Liver (tissue), 9 donors: ENCODE results near the gene PPP2R2B. TPM values are rescaled to one million over a fixed set of nuclear protein-coding genes. Genes with fewer than 3 reads are reported as not detected.

Experiments used
- DNase-seq: peaks from one replicate; pipeline ENCODE4 v3.0.0-alpha.2; 2017; ENCODE audit warnings: low spot score
- H3K27ac ChIP-seq, 2 donors: one replicate each; pipeline ENCODE4 v1.7.0; 2013; ENCODE audit warnings: inconsistent platforms in 2 of 2, low read length in 2 of 2, control low read depth in 1 of 2, low read depth in 1 of 2, mild to moderate bottlenecking in 1 of 2
- H3K27me3 ChIP-seq, 4 donors: one replicate each; pipeline versions ENCODE4 v1.6.1 to v1.7.0; 2013; ENCODE audit warnings: low read length in 3 of 4, inconsistent platforms in 1 of 4, mild to moderate bottlenecking in 1 of 4, moderate library complexity in 1 of 4; ENCODE audit not compliant: control insufficient read depth in 4 of 4, insufficient read depth in 4 of 4
- H3K36me3 ChIP-seq, 4 donors: one replicate each; pipeline versions ENCODE4 v1.6.1 to v1.7.0; 2013; ENCODE audit warnings: low read length in 3 of 4, mild to moderate bottlenecking in 3 of 4, low read depth in 1 of 4, moderate library complexity in 1 of 4; ENCODE audit not compliant: control insufficient read depth in 4 of 4, insufficient read depth in 3 of 4
- H3K4me1 ChIP-seq, 4 donors: one replicate each; pipeline versions ENCODE4 v1.6.1 to v1.7.0; 2013; ENCODE audit warnings: low read length in 3 of 4, mild to moderate bottlenecking in 3 of 4, moderate library complexity in 1 of 4; ENCODE audit not compliant: control insufficient read depth in 4 of 4, insufficient read depth in 4 of 4
- H3K4me3 ChIP-seq, 3 donors: one replicate each; pipeline versions ENCODE4 v1.6.1 to v1.7.0; 2013; ENCODE audit warnings: low read length in 3 of 3, control low read depth in 1 of 3, low read depth in 1 of 3, mild to moderate bottlenecking in 1 of 3
- H3K9ac ChIP-seq, 2 donors: one replicate each; pipeline ENCODE4 v1.7.0; 2013; ENCODE audit warnings: low read length in 2 of 2, mild to moderate bottlenecking in 2 of 2, moderate library complexity in 2 of 2, control low read depth in 1 of 2, low read depth in 1 of 2
- H3K9me3 ChIP-seq, 4 donors: one replicate each; pipeline versions ENCODE4 v1.6.1 to v1.7.0; 2013; ENCODE audit warnings: low read length in 3 of 4; ENCODE audit not compliant: control insufficient read depth in 4 of 4
- EGR1 ChIP-seq, 2 donors: IDR thresholded peaks; 2 replicates each; pipeline ENCODE4 v1.6.1; 2016 to 2018; ENCODE audit warnings: antibody characterized with exemption in 2 of 2, low read depth in 2 of 2
- FOXA1 ChIP-seq: IDR thresholded peaks from 2 replicates; pipeline ENCODE4 v1.6.1; 2016; ENCODE audit warnings: antibody characterized with exemption
- FOXA2 ChIP-seq: IDR thresholded peaks from 2 replicates; pipeline ENCODE4 v1.6.1; 2016; ENCODE audit warnings: antibody characterized with exemption
- GABPA ChIP-seq, 2 donors: IDR thresholded peaks in 1 of 2; conservative IDR thresholded peaks in 1 of 2; 2 replicates each; pipeline ENCODE4 v1.6.1; 2016; ENCODE audit warnings: antibody characterized with exemption in 2 of 2, mild to moderate bottlenecking in 1 of 2, moderate library complexity in 1 of 2
- HNF4A ChIP-seq, 2 donors: conservative IDR thresholded peaks; 2 replicates each; pipeline ENCODE4 v1.6.1; 2016; ENCODE audit warnings: antibody characterized with exemption in 2 of 2, mild to moderate bottlenecking in 2 of 2
- HNF4G ChIP-seq: IDR thresholded peaks from 2 replicates; pipeline ENCODE4 v1.6.1; 2016; ENCODE audit warnings: antibody characterized with exemption
- JUND ChIP-seq, 2 donors: IDR thresholded peaks; 2 replicates each; pipeline ENCODE4 v1.6.1; 2016; ENCODE audit warnings: antibody characterized with exemption in 2 of 2
- MAX ChIP-seq: IDR thresholded peaks from 2 replicates; pipeline ENCODE4 v1.6.1; 2016; ENCODE audit warnings: antibody characterized with exemption
- NR2F2 ChIP-seq: IDR thresholded peaks from 2 replicates; pipeline ENCODE4 v1.6.1; 2016; ENCODE audit warnings: antibody characterized with exemption
- RAD21 ChIP-seq, 2 donors: IDR thresholded peaks; 2 replicates each; pipeline ENCODE4 v1.6.1; 2016; ENCODE audit warnings: antibody characterized with exemption in 2 of 2, mild to moderate bottlenecking in 2 of 2
- RXRA ChIP-seq, 2 donors: IDR thresholded peaks; 2 replicates each; pipeline ENCODE4 v1.6.1; 2017 to 2018; ENCODE audit warnings: antibody characterized with exemption in 2 of 2, mild to moderate bottlenecking in 1 of 2
- SP1 ChIP-seq: IDR thresholded peaks from 2 replicates; pipeline ENCODE4 v1.6.1; 2018; ENCODE audit warnings: antibody characterized with exemption, mild to moderate bottlenecking
- TAF1 ChIP-seq: conservative IDR thresholded peaks from 2 replicates; pipeline ENCODE4 v1.6.1; 2016; ENCODE audit warnings: antibody characterized with exemption, mild to moderate bottlenecking
- ZBTB33 ChIP-seq: IDR thresholded peaks from 2 replicates; pipeline ENCODE4 v1.6.1; 2016; ENCODE audit warnings: antibody characterized with exemption
- WGBS: extraction: QIAGEN DNeasy Blood & Tissue Kit; methylation state at CpG from one replicate; pipeline ENCODE4 v1.1.7; 2013; 5-methylcytosine and 5-hydroxymethylcytosine counted together
- polyA plus RNA-seq, 2 donors: library from polyadenylated mRNA; stranded (reverse) in 1 of 2; unstranded in 1 of 2; fragments of 200-250 nt in 1 of 2; fragments of >200 nt in 1 of 2; fragmentation: Nextera tagmentation in 1 of 2; extraction: Ambion mirVana in 1 of 2; gene quantifications; one replicate each; pipeline versions ENCODE4 v1.2.1 to v1.2.3, GENCODE V29; 2013 to 2015
- total RNA-seq, 2 donors: library from RNA; depleted of rRNA; stranded (reverse); fragments of >200 nt; gene quantifications; one replicate each; pipeline ENCODE4 v1.2.3, GENCODE V29; 2014
- TF ChIP-seq, protein P1 (sequence below): IDR thresholded peaks from 2 replicates; pipeline ENCODE4 v1.6.1; 2016; ENCODE audit warnings: antibody characterized with exemption
- TF ChIP-seq, protein P2 (sequence below): fragments of 150-350 bp; IDR thresholded peaks from 2 replicates; pipeline ENCODE4 v1.5.1; 2017; ENCODE audit warnings: improper control_type of control experiment, low read depth, low read length; ENCODE audit not compliant: missing input control
- donor health status: healthy.
- donor health status: healthy.
- donor health status: healthy.
- donor health status: healthy.
- donor health status: healthy.

PPP2R2B gene
- total and polyA plus RNA-seq, 4 donors = 0.15 to 6.3 (median 0.40) TPM

GRCh38 chr5:146890731-146891440 lies 12.3 kb upstream of the PPP2R2B start:
- WGBS = 74% methylated on average over 1 of the region's 1 CpG
- H3K36me3 ChIP-seq = no peaks in the 10 kb centered on the region
- TF ChIP-seq HNF4A (conservative IDR thresholded peaks at IDR 0.05) = no peak
- TF ChIP-seq MAX = no peak
- no peak for TF ChIP-seq GABPA (IDR thresholded peaks at IDR 0.05 in 1 of 2, conservative IDR thresholded peaks at IDR 0.05 in 1 of 2)
- TF ChIP-seq, protein P1, sequence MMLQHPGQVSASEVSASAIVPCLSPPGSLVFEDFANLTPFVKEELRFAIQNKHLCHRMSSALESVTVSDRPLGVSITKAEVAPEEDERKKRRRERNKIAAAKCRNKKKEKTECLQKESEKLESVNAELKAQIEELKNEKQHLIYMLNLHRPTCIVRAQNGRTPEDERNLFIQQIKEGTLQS = no peak
- TF ChIP-seq FOXA2 = no peak
- TF ChIP-seq NR2F2 = no peak
- no peak for TF ChIP-seq SP1
- no peak for TF ChIP-seq ZBTB33
- no peak for TF ChIP-seq JUND (IDR thresholded peaks at IDR 0.05)
- no peak for TF ChIP-seq RXRA (IDR thresholded peaks at IDR 0.05)
- no peak for TF ChIP-seq TAF1
- H3K4me1 ChIP-seq = no peaks in the 10 kb centered on the region
- no peak overlapping the region for H3K4me3 ChIP-seq
- DNase-seq = no peak
- H3K27me3 ChIP-seq = no peaks in the 10 kb centered on the region
- H3K27ac ChIP-seq = no peak overlapping the region
- no peak overlapping the region for H3K9ac ChIP-seq
- H3K9me3 ChIP-seq = no peaks in the 10 kb centered on the region

DNA sequence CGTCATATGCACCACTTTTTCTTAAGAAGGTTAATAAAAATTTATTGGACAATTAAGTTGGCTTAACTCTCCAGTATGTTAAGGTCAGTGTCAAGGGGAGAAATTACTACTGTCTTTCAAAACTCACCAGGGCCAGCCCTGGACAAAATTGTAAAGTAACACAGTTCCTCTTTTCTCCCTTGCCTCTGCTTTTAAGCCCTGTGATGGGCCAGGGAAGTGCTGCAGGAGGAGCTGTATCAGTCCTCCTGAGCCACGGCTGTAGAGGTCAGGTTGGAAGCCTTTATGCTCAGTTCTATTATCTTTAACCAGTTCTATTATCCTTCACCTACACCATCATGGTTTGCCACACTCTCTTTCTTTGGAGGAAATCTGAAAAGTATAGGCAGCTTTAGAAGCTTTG lies 11.5 kb upstream of the PPP2R2B start:
- TF ChIP-seq JUND (IDR thresholded peaks at IDR 0.05) = no peak

DNA sequence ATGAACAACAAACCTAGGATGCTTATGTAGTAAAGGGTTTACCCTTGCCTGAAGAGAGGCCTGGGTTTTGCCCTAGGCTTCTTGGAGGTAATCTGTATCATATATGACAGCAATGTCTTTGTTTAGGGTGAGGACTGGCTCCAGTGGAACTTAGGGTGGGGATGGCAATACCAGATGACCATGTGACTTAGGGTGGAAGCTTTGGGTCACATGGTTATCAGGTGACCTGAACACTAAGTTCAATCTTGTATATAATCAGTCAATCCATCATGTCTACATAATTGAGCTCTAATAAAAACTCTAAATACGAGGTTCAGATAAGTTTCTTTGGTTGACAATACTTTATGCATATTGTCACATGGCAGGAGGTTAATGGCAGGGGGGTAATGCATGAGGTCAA lies 10.6 kb upstream of the PPP2R2B start:
- Histone ChIP-seq H3K9me3 (no peaks in the 10 kb centered on the region), H3K9ac (no peak overlapping the region), H3K27ac (no peak overlapping the region), H3K27me3 (no peaks in the 10 kb centered on the region), H3K4me1 (no peaks in the 10 kb centered on the region), H3K4me3 (no peak overlapping the region), H3K36me3 (no peaks in the 10 kb centered on the region)
- no peak for DNase-seq
- WGBS = 83% methylated on average over 1 of the region's 1 CpG
- TF ChIP-seq RAD21 (IDR thresholded peaks at IDR 0.05) (no peak), ZBTB33 (no peak), MAX (no peak), FOXA2 (no peak), GABPA (IDR thresholded peaks at IDR 0.05 in 1 of 2, conservative IDR thresholded peaks at IDR 0.05 in 1 of 2) (no peak), EGR1 (IDR thresholded peaks at IDR 0.05; ENCODE audit: low read depth in 2 of 2) (no peak), TAF1 (no peak), SP1 (no peak), NR2F2 (no peak), FOXA1 (no peak), HNF4A (conservative IDR thresholded peaks at IDR 0.05) (no peak), JUND (IDR thresholded peaks at IDR 0.05) (no peak), HNF4G (no peak), RXRA (IDR thresholded peaks at IDR 0.05) (no peak)
- TF ChIP-seq, protein P2, sequence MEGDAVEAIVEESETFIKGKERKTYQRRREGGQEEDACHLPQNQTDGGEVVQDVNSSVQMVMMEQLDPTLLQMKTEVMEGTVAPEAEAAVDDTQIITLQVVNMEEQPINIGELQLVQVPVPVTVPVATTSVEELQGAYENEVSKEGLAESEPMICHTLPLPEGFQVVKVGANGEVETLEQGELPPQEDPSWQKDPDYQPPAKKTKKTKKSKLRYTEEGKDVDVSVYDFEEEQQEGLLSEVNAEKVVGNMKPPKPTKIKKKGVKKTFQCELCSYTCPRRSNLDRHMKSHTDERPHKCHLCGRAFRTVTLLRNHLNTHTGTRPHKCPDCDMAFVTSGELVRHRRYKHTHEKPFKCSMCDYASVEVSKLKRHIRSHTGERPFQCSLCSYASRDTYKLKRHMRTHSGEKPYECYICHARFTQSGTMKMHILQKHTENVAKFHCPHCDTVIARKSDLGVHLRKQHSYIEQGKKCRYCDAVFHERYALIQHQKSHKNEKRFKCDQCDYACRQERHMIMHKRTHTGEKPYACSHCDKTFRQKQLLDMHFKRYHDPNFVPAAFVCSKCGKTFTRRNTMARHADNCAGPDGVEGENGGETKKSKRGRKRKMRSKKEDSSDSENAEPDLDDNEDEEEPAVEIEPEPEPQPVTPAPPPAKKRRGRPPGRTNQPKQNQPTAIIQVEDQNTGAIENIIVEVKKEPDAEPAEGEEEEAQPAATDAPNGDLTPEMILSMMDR = no peak
- TF ChIP-seq, protein P1 = no peak

More for the DNA sequence above, 11.5 kb upstream of the PPP2R2B start:
- Histone ChIP-seq H3K4me1 (no peaks in the 10 kb centered on the region), H3K27ac (no peak overlapping the region), H3K9me3 (no peaks in the 10 kb centered on the region), H3K9ac (no peak overlapping the region), H3K36me3 (no peaks in the 10 kb centered on the region), H3K27me3 (no peaks in the 10 kb centered on the region), H3K4me3 (no peak overlapping the region)
- no peak for DNase-seq
- WGBS = 86% methylated on average over 2 of the region's 2 CpGs
